Right lobe of liver (tissue), 4 donors: ENCODE measurements around the gene EHBP1L1.

Experiments used
- POLR2A ChIP-seq: fragments of 450-650 bp; IDR thresholded peaks from one replicate; pipeline ENCODE4 v1.6.1; 2017; ENCODE audit warnings: antibody characterized with exemption, mild to moderate bottlenecking
- TF ChIP-seq, protein P1 (sequence below), 4 donors: fragments of 200-600 bp in 3 of 4; fragments of 450-650 bp in 1 of 4; IDR thresholded peaks; one replicate each; pipeline versions ENCODE4 v1.5.1 to v1.8.0; 2016 to 2022; ENCODE audit warnings: antibody characterized with exemption in 4 of 4, mild to moderate bottlenecking in 2 of 4
- donor health status: DM: no; HTN: no; CAD: no.
- donor health status: DM: no; HTN: no; CAD: no.
- donor health status: DM: no; HTN: yes; CAD: no.

DNA sequence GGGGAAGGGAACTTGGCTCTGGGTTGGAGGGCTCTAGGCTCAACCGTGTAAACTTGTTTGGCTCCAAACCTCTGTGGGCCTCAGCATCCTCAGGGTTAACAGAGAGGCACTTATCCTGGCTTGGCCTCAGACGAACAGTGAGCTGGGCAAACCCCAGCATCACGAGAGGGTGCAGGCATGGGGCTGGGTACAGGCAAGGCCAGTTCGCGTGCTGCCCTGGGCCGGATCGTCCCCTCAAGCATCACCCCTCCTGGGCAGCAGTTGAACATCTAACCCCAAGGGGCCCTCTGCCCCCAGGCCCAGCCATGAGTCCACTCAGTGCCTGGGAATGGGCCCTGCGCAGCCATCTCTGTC, 1.9 kb downstream of the EHBP1L1 start:
- TF ChIP-seq, protein P1, sequence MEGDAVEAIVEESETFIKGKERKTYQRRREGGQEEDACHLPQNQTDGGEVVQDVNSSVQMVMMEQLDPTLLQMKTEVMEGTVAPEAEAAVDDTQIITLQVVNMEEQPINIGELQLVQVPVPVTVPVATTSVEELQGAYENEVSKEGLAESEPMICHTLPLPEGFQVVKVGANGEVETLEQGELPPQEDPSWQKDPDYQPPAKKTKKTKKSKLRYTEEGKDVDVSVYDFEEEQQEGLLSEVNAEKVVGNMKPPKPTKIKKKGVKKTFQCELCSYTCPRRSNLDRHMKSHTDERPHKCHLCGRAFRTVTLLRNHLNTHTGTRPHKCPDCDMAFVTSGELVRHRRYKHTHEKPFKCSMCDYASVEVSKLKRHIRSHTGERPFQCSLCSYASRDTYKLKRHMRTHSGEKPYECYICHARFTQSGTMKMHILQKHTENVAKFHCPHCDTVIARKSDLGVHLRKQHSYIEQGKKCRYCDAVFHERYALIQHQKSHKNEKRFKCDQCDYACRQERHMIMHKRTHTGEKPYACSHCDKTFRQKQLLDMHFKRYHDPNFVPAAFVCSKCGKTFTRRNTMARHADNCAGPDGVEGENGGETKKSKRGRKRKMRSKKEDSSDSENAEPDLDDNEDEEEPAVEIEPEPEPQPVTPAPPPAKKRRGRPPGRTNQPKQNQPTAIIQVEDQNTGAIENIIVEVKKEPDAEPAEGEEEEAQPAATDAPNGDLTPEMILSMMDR (IDR thresholded peaks at IDR 0.05), result no peak
- TF ChIP-seq POLR2A, result no peak
